Measurements from ENCODE around the gene ACOT11. TPM values are rescaled to one million over a fixed set of nuclear protein-coding genes. Genes with fewer than 3 reads are reported as not detected.

ACOT11 gene
- total and polyA plus RNA-seq, 2 of the 4 experiments (the other 2 are of a cell fraction) = 2.5 to 2.7 TPM

- Histone ChIP-seq H2AFZ (replicated peaks; ENCODE audit: low read length, poor library complexity) (no peak overlapping the region), H3K4me3 (ENCODE audit: insufficient read depth, low read depth, low read length) (no peak overlapping the region), H4K20me1 (ENCODE audit: insufficient read depth, low read length) (no peaks in the 10 kb centered on the region), H3K56ac (ENCODE audit: extremely low read depth, insufficient read depth, low read length) (no peak overlapping the region), H3K9ac (ENCODE audit: low read depth, low read length) (no peak overlapping the region), H4K8ac (ENCODE audit: low read depth in 2 of 2, low read length in 2 of 2) (no peak overlapping the region), H4K91ac (ENCODE audit: insufficient read depth, low read depth, low read length) (no peak overlapping the region), H3K18ac (ENCODE audit: low read depth, low read length) (no peak overlapping the region), H3K4ac (ENCODE audit: low read depth, low read length) (no peak overlapping the region), H2BK5ac (ENCODE audit: low read depth, low read length, poor library complexity, severe bottlenecking) (no peak overlapping the region), H3K9me3 (ENCODE audit: control insufficient read depth, insufficient read depth, low read length) (peaks cover 10% of the 10 kb centered on the region), H3K79me1 (ENCODE audit: low read depth in 1 of 2, low read length in 2 of 2) (no peaks in the 10 kb centered on the region), H3K36me3 (ENCODE audit: control insufficient read depth, insufficient read depth, low read length) (no peaks in the 10 kb centered on the region), H3K23ac (ENCODE audit: low read depth, low read length) (no peak overlapping the region), H3K14ac (replicated peaks; ENCODE audit: low read depth, low read length) (no peak overlapping the region), H3K9me1 (ENCODE audit: insufficient read depth, low read length) (no peaks in the 10 kb centered on the region; the same call in 1 of the 2 replicates), H2AK9ac (replicated peaks; ENCODE audit: low read depth, low read length, poor library complexity) (no peak overlapping the region), H3K4me2 (ENCODE audit: low read depth, low read length) (no peak overlapping the region), H3K4me1 (ENCODE audit: control insufficient read depth, insufficient read depth, low read length) (no peaks in the 10 kb centered on the region), H2BK120ac (ENCODE audit: low read depth, low read length) (no peak overlapping the region), H3K27ac (ENCODE audit: insufficient read depth, low read length) (no peak overlapping the region), H3K27me3 (ENCODE audit: control insufficient read depth, insufficient read depth, low read length) (peaks cover 17% of the 10 kb centered on the region), H2AK5ac (ENCODE audit: low read depth, low read length) (no peak overlapping the region), H2BK20ac (ENCODE audit: low read depth, low read length) (no peak overlapping the region), H4K5ac (ENCODE audit: low read depth, low read length) (no peak overlapping the region), H2BK15ac (ENCODE audit: low read depth, low read length) (no peak overlapping the region)
- no peak for DNase-seq
- ChIA-PET POLR2A (ENCODE audit: unreplicated experiment) (no interaction called here), CTCF (no interaction called here)
- BruUV-seq (replicated peaks) = no TSS peak
- no peak for ATAC-seq (ENCODE audit: low read depth)
- dilution Hi-C loops (cut with HindIII; ENCODE audit: low sequenced_read_pairs, unreplicated experiment) = no loop called here
- intact Hi-C loops (cut with micrococcal nuclease) = no loop called here
- TF ChIP-seq CEBPB (IDR thresholded peaks at IDR 0.05; ENCODE audit: low read depth, low read length) (no peak), RFX5 (IDR thresholded peaks at IDR 0.05; ENCODE audit: low read depth, low read length) (no peak), POLR2A (IDR thresholded peaks at IDR 0.05; ENCODE audit: low read depth, low read length) (no peak), RAD21 (IDR thresholded peaks at IDR 0.05; ENCODE audit: low read length) (no peak), MAFK (IDR thresholded peaks at IDR 0.05; ENCODE audit: low read depth, low read length) (no peak), SMC3 (IDR thresholded peaks at IDR 0.05; ENCODE audit: low read depth, low read length) (no peak), CHD1 (IDR thresholded peaks at IDR 0.05; ENCODE audit: low read depth, low read length) (no peak), BHLHE40 (IDR thresholded peaks at IDR 0.05; ENCODE audit: low read depth, low read length) (no peak), ELK1 (IDR thresholded peaks at IDR 0.05; ENCODE audit: borderline replicate concordance, low read depth, low read length) (no peak), NFE2L2 (IDR thresholded peaks at IDR 0.05; ENCODE audit: low read depth, low read length) (no peak), RCOR1 (IDR thresholded peaks at IDR 0.05; ENCODE audit: insufficient replicate concordance, low read length) (no peak), MAZ (IDR thresholded peaks at IDR 0.05; ENCODE audit: borderline replicate concordance, low read depth, low read length) (no peak), FOS (IDR thresholded peaks at IDR 0.05; ENCODE audit: low read depth, low read length) (no peak), MXI1 (IDR thresholded peaks at IDR 0.05; ENCODE audit: borderline replicate concordance, low read depth, low read length) (no peak)
- TF ChIP-seq, protein P1, sequence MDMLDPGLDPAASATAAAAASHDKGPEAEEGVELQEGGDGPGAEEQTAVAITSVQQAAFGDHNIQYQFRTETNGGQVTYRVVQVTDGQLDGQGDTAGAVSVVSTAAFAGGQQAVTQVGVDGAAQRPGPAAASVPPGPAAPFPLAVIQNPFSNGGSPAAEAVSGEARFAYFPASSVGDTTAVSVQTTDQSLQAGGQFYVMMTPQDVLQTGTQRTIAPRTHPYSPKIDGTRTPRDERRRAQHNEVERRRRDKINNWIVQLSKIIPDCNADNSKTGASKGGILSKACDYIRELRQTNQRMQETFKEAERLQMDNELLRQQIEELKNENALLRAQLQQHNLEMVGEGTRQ (IDR thresholded peaks at IDR 0.05; ENCODE audit: low read depth, low read length) = no peak
- TF ChIP-seq, protein P2, sequence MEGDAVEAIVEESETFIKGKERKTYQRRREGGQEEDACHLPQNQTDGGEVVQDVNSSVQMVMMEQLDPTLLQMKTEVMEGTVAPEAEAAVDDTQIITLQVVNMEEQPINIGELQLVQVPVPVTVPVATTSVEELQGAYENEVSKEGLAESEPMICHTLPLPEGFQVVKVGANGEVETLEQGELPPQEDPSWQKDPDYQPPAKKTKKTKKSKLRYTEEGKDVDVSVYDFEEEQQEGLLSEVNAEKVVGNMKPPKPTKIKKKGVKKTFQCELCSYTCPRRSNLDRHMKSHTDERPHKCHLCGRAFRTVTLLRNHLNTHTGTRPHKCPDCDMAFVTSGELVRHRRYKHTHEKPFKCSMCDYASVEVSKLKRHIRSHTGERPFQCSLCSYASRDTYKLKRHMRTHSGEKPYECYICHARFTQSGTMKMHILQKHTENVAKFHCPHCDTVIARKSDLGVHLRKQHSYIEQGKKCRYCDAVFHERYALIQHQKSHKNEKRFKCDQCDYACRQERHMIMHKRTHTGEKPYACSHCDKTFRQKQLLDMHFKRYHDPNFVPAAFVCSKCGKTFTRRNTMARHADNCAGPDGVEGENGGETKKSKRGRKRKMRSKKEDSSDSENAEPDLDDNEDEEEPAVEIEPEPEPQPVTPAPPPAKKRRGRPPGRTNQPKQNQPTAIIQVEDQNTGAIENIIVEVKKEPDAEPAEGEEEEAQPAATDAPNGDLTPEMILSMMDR (conservative IDR thresholded peaks at IDR 0.05; ENCODE audit: low read depth, low read length) = no peak
- WGBS, 2 experiments (ENCODE audit: extremely low coverage in 2 of 2, insufficient read length in 1 of 2) = 0 to 100% methylated on average over 1 of the region's 4 CpGs
- in situ Hi-C loops (cut with MboI; ENCODE audit: low sequenced_read_pairs) = no loop called here
Observed at GRCh38 chr1:54640361-54640760, 92.3 kb downstream of the ACOT11 start.
